Aorta (tissue), 5 donors: ENCODE measurements around the gene GPT2. TPM values are rescaled to one million over a fixed set of nuclear protein-coding genes. Genes with fewer than 3 reads are reported as not detected.

Experiments used
- ATAC-seq: fragments of 200-7000 bp; cut with Tn5 transposase; one replicate; pipeline ENCODE4 v1.9.1; 2022; ENCODE audit warnings: moderate library complexity; ENCODE audit not compliant: low FRiP score
- DNase-seq, 2 donors: peaks; one replicate each; pipeline ENCODE4 v3.0.0-alpha.2; 2020
- H3K27ac ChIP-seq, 2 donors: one replicate each; pipeline ENCODE4 v1.5.1; 2013; ENCODE audit warnings: low read length in 2 of 2, mild to moderate bottlenecking in 2 of 2, moderate library complexity in 2 of 2, control low read depth in 1 of 2, inconsistent platforms in 1 of 2, low read depth in 1 of 2
- H3K27me3 ChIP-seq, 2 donors: one replicate each; pipeline ENCODE4 v1.6.1; 2013; ENCODE audit warnings: control low read depth in 1 of 2, low read length in 1 of 2, mild to moderate bottlenecking in 1 of 2, moderate library complexity in 1 of 2; ENCODE audit not compliant: insufficient read depth in 2 of 2, control insufficient read depth in 1 of 2
- H3K36me3 ChIP-seq, 2 donors: one replicate each; pipeline ENCODE4 v1.6.1; 2013; ENCODE audit warnings: control low read depth in 1 of 2, low read length in 1 of 2, mild to moderate bottlenecking in 1 of 2; ENCODE audit not compliant: insufficient read depth in 2 of 2, control insufficient read depth in 1 of 2
- H3K4me1 ChIP-seq, 2 donors: one replicate each; pipeline ENCODE4 v1.6.1; 2013; ENCODE audit warnings: low read length in 2 of 2, control low read depth in 1 of 2, mild to moderate bottlenecking in 1 of 2, moderate library complexity in 1 of 2; ENCODE audit not compliant: insufficient read depth in 2 of 2, control insufficient read depth in 1 of 2
- H3K4me3 ChIP-seq, 2 donors: one replicate each; pipeline ENCODE4 v1.5.1; 2013; ENCODE audit warnings: low read length in 2 of 2, control low read depth in 1 of 2, mild to moderate bottlenecking in 1 of 2
- H3K9me3 ChIP-seq: one replicate; pipeline ENCODE4 v1.6.1; 2013; ENCODE audit warnings: mild to moderate bottlenecking, low read length; ENCODE audit not compliant: control insufficient read depth
- WGBS, 2 donors: extraction: QIAGEN DNeasy Blood & Tissue Kit; methylation state at CpG; one replicate each; pipeline ENCODE4 v1.1.7; 2013; 5-methylcytosine and 5-hydroxymethylcytosine counted together
- intact Hi-C, 2 donors: fragments of 100-400 bp; cut with DNase I; formaldehyde crosslinking; loops; one replicate each; pipeline versions ENCODE4 v1.14.2 to v1.15.0; 2022
- polyA plus RNA-seq, 2 donors: library from polyadenylated mRNA; stranded (reverse); fragments of 200-250 nt; gene quantifications; one replicate each; pipeline ENCODE4 v1.2.3, GENCODE V29; 2013
- total RNA-seq, 2 donors: library from RNA; stranded (reverse); fragmentation: NEBNext Ultra II Directional; extraction: Animal tissue kit (Norgen Biotek cat#: 25700); gene quantifications; one replicate each; pipeline ENCODE4 v1.2.1, GENCODE V29; 2021
- donor health status: healthy with polysubstance abuse.
- donor health status: Bipolar disorder and iron deficiency.
- donor health status: DM: no; HTN: no; CAD: no.
- donor health status: DM: no; HTN: no; CAD: no.
- donor health status: DM: yes; HTN: yes; CAD: no.

GPT2 gene
- total and polyA plus RNA-seq, 4 donors = 1.3 to 5.1 (median 2.0) TPM

DNA sequence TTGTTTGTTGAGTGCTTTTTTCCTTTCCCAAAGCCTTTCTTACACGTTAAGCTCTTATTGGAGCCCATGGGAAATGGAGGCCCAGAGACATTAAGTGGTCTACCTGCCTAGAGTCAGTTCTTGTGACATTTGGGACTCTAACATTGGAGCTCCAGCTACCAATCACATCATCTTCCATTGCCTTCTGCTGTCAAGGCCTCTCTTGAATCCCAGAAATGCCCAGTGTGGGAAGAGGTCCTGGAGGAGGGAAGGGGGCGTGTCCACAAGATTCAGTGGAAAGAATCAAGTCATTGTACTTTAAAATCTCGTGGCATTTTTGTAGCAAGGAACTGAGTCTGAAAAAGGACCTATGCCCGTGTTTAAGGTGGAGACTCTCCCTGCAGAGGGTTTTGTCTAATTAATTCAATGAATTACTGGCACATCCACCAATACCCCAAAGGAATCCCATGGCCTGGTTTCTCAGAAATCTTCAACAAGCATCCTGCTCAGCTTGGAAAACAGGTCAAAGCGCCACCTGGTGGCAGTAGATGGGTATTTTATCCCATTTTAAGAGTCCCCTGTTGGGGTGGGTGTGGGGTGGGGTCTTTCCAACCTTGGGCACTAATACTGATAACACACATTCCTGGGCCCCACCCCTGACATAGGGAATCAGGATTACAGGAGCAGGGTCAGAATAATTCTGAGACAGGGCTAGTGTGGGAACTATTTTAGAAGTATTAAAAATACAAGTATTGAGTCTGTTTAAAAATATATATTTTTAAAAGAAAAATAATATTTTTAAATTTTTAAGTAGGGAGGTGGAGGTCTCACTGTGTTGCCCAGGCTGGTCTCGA lies 24.6 kb downstream of the GPT2 start:
- H3K36me3 ChIP-seq = no peaks in the 10 kb centered on the region
- ATAC-seq = peak; percentile 68
- no peak overlapping the region for H3K27ac ChIP-seq
- DNase-seq = no peak
- no peaks in the 10 kb centered on the region for H3K4me1 ChIP-seq
- no peak overlapping the region for H3K4me3 ChIP-seq
- intact Hi-C loops = loop anchor here (1.0 to 2.0 kb wide), 3 partner anchors 54 to 236 kb away; no protein-coding TSS in a partner anchor
- H3K27me3 ChIP-seq = no peaks in the 10 kb centered on the region
- no peaks in the 10 kb centered on the region for H3K9me3 ChIP-seq
- WGBS, 2 donors = 38 to 40% methylated on average over 6 of the region's 6 CpGs

DNA sequence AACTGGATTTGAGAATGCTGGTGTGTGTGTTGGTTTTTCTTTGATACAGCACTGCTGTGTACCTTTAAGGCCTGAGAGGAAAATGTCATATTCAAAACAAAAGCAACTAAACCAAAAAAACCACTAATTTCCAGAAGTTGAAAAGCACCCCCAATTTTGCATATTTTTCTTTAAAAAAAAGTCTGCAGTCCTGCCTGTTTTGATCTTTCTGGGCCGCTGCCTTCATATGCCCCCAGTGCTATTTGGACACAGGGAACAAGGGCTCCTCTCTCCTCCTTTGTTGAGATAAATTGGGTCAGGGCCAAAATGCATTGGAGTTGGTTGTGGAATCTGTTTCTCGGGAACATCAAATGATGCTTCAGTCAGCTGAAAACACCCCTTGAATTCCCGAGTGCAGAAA lies 26.9 kb downstream of the GPT2 start:
- Histone ChIP-seq H3K4me3 (no peak overlapping the region), H3K4me1 (no peaks in the 10 kb centered on the region), H3K9me3 (no peaks in the 10 kb centered on the region), H3K27me3 (no peaks in the 10 kb centered on the region), H3K27ac (no peak overlapping the region), H3K36me3 (no peaks in the 10 kb centered on the region)
- DNase-seq = no peak
- 74 to 77% methylated on average over 3 of the region's 3 CpGs for WGBS, 2 donors
- intact Hi-C loops = no loop called here
- no peak for ATAC-seq

DNA sequence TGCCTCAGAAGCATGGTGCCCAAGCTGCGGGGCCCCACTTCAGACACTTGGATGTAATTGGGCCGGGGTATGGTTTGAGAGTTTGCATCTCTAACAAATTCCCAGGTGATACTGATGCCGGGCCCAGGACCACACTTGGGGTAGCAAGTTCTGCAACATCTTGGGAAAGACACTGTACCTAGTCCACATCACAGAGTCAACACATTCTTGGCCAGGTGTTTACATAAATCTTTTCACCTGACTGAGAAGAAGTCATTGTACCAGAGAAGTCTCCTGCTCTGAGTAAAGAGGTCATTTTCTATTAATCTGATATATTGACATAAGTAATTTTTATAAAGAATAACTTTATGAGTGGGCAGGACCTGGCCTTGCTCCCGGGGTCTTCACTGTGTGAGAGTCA lies 27.5 kb downstream of the GPT2 start:
- DNase-seq = no peak
- no peaks in the 10 kb centered on the region for H3K36me3 ChIP-seq
- no peak overlapping the region for H3K4me3 ChIP-seq
- no peaks in the 10 kb centered on the region for H3K27me3 ChIP-seq
- ATAC-seq = no peak
- H3K4me1 ChIP-seq = no peaks in the 10 kb centered on the region
- 91 to 95% methylated on average over 4 of the region's 4 CpGs for WGBS, 2 donors
- H3K9me3 ChIP-seq = no peaks in the 10 kb centered on the region
- H3K27ac ChIP-seq = no peak overlapping the region
- intact Hi-C loops = no loop called here

DNA sequence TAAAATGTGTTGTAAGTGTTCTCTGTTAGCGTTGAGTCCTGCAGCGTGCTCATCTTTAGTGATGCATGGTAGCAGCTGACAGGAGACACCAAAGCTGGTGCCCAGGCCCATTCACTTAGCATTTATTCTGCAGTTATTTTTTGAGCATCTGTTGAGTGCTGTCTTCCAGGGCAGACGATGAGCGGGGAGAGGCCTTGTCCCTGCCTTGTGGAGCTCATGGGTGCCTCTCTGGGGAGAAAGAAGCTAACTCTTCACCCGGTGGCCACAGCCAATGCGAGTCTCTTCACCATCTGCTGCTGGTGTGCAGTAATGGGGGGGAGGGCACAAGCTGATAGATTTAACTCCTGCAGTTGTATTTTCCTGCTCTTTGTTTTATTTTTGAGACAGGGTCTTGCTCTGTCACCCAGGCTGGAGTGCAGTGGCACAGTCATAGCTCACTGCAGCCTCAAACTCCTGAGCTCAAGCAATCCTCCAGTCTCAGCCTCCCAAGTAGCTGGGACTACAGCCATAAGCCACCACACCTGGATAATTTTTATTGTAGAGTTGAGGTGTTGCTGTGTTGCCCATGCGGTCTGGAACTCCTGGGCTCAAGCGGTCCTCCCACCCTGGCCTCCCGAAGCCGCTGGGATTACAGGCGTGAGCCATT lies 30.5 kb downstream of the GPT2 start:
- Histone ChIP-seq H3K27ac (no peak overlapping the region), H3K36me3 (no peaks in the 10 kb centered on the region), H3K4me3 (no peak overlapping the region), H3K4me1 (no peaks in the 10 kb centered on the region), H3K27me3 (no peaks in the 10 kb centered on the region), H3K9me3 (no peaks in the 10 kb centered on the region)
- WGBS, 2 donors = 89 to 95% methylated on average over 11 of the region's 11 CpGs
- DNase-seq = no peak
- no peak for ATAC-seq
- intact Hi-C loops = no loop called here

DNA sequence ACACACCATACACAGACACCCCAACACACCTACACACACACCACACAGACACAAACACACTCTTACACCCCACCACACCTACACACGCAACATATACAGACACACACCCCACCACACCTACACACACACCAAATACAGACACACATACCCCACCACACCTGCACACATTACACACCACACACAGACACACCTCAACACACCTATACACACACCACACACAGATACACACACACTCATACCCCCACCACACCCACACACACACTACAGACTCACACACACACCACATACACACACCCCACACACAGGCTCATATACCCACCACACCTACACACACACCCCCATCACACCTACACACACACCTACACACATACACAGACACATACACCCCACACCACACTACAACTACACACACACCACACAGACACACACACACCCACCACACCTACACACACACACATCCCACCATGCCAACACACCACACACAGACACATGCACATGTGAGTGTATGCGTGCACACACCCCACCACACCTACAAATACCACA lies 31.4 kb downstream of the GPT2 start:
- H3K36me3 ChIP-seq = no peaks in the 10 kb centered on the region
- intact Hi-C loops = no loop called here
- 98 to 100% methylated on average over 2 of the region's 2 CpGs for whole genome bisulfite sequencing, 2 donors

DNA sequence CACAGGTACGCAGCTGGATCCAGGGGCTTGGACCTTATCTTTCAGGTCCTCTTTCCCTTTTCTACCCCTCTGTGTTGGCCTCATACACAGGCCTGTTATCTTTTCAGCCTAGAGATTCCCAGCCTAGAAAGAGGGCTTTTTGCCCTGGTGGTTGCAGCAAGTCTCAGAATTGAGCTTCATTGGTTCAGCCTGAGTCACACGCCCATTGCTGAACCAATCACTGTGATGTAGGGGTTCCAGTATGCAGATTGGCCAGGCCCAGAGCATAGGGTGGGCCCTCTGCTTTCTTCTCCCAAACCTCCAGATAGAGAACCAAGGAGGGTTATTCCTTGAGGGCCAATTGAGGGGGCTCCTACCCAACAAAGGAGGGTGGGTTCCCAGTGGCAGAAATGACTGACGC lies 32.8 kb downstream of the GPT2 start:
- H3K27me3 ChIP-seq = no peaks in the 10 kb centered on the region
- intact Hi-C loops = no loop called here
- 96 to 97% methylated on average over 3 of the region's 3 CpGs for whole genome bisulfite sequencing, 2 donors

More for the DNA sequence above, 31.4 kb downstream of the GPT2 start:
- Histone ChIP-seq H3K9me3 (no peaks in the 10 kb centered on the region), H3K27ac (no peak overlapping the region), H3K27me3 (no peaks in the 10 kb centered on the region), H3K4me1 (no peaks in the 10 kb centered on the region), H3K4me3 (no peak overlapping the region)
- ATAC-seq = no peak
- DNase-seq = no peak

DNA sequence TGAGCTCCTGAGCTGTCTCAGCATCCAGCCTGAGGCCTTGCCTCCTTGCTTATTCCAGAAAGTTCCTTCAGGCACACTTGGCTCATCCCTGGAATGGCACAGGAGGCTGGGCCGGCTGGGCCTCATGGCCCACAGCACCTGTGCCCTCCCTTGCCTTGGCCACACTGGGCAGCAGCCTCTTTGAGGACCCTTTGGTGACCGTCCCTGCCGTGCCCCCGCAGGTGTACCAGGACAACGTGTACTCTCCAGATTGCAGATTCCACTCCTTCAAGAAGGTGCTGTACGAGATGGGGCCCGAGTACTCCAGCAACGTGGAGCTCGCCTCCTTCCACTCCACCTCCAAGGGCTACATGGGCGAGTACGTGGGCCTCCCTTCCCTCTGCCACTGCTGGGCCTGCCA lies 34.2 kb downstream of the GPT2 start:
- intact Hi-C loops = no loop called here
- no peak overlapping the region for H3K4me3 ChIP-seq
- no peaks in the 10 kb centered on the region for H3K36me3 ChIP-seq

More for the DNA sequence above, 32.8 kb downstream of the GPT2 start:
- no peaks in the 10 kb centered on the region for H3K9me3 ChIP-seq
- no peaks in the 10 kb centered on the region for H3K36me3 ChIP-seq
- H3K4me1 ChIP-seq = no peaks in the 10 kb centered on the region
- DNase-seq (no peak), ATAC-seq (no peak)
- no peak overlapping the region for H3K4me3 ChIP-seq
- no peak overlapping the region for H3K27ac ChIP-seq

DNA sequence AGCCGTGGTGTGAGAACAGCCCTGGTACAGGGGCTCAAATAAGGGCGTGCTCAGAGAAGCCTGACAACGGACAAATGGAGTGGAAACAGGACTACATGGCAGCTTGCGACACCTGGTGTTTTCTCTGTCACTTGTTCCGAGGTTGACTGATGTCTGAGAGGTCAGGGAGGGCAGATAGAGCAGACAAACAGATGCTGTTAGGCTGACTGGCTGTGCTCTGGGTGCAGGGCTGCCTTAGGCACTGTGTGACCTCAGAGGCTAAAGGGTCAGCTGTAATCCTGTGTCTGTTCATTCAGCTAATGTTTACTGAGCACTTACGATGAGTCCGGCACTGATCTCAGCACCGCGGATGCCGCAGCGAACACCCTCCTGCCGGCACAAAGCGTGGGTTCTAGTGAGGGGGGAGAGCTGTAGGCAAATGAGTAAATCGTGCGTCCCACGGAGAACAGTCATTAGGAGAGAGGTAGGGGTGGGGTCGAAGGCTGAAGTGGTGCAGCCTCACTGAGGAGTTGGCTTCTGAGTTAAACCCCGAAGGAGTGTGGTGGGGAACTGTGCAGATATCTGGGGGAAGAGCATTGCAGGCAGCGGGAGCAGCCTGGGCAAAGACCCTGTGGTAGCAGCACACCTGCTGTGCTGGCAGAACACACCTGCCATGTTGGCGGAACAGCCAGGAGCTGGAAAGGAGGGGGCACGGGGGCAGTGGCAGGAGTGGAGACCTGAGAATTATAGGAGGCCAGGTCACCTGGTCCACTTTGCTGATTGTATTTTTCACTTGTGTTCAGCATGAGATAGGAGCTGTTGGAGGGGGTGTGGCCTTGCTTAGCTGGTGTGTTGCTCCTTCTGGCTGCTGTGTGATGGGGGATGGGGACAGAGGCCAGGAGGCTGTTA lies 35.0 kb downstream of the GPT2 start:
- intact Hi-C loops = no loop called here
- no peak for DNase-seq
- H3K27ac ChIP-seq = no peak overlapping the region

More for the DNA sequence above, 34.2 kb downstream of the GPT2 start:
- no peak overlapping the region for H3K27ac ChIP-seq
- WGBS, 2 donors = 82 to 84% methylated on average over 11 of the region's 11 CpGs
- DNase-seq = no peak
- no peaks in the 10 kb centered on the region for H3K9me3 ChIP-seq
- no peak for ATAC-seq
- no peaks in the 10 kb centered on the region for H3K27me3 ChIP-seq
- no peaks in the 10 kb centered on the region for H3K4me1 ChIP-seq

More for the DNA sequence above, 35.0 kb downstream of the GPT2 start:
- no peaks in the 10 kb centered on the region for H3K9me3 ChIP-seq
- no peaks in the 10 kb centered on the region for H3K27me3 ChIP-seq
- no peak for ATAC-seq
- no peaks in the 10 kb centered on the region for H3K36me3 ChIP-seq
- WGBS, 2 donors = 63 to 69% methylated on average over 21 of the region's 21 CpGs
- no peak overlapping the region for H3K4me3 ChIP-seq
- H3K4me1 ChIP-seq = no peaks in the 10 kb centered on the region
